ENCODE results near the gene MAD2L2. TPM values are rescaled to one million over a fixed set of nuclear protein-coding genes. Genes with fewer than 3 reads are reported as not detected.

The MAD2L2 gene
- total and polyA plus RNA-seq, 7 donors: 25.9 to 61.8 (median 39.0) TPM

- no peak overlapping the region for H3K4me3 ChIP-seq
- 95 to 100% (median 97%) methylated on average over 4 of the region's 4 CpGs for WGBS, 3 donors
- TF ChIP-seq CTCF (IDR thresholded peaks at IDR 0.05): no peak
- H3K9me3 ChIP-seq: no peaks in the 10 kb centered on the region
- DNase-seq (no peak), ATAC-seq (no peak)
- no peaks in the 10 kb centered on the region for H3K4me1 ChIP-seq
- intact Hi-C loops (cut with DNase I): no loop called here
- no peak overlapping the region for H3K27ac ChIP-seq
- H3K27me3 ChIP-seq (ENCODE audit: insufficient read depth in 3 of 3, low read length in 2 of 3): no peaks in the 10 kb centered on the region
- no peaks in the 10 kb centered on the region for H3K36me3 ChIP-seq (ENCODE audit: insufficient read depth in 1 of 2, low read depth in 1 of 2)
Measured at GRCh38 chr1:11728126-11728806, 47.3 kb upstream of the MAD2L2 start.

DNA sequence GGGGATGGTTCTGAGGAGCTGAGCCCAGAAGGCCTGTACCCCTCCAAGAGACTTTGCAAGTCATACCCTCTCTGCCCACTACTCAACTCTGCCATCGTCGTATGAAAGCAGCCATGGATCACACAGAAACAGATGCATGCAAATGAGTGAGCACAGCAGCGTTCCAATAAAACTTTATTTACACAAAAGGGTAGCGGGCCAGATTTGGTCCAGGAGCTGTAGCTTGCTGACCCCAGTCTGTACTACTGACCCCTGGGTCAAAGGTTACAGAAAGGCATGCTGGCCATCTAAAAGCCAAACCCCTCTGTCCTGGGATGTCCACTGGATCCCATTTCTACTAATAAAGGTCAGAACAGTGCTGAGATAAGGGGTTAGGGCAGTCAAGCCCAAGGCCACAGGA, 46.2 kb upstream of the MAD2L2 start:
- ATAC-seq (no peak), DNase-seq (no peak)
- Histone ChIP-seq H3K27ac (no peak overlapping the region), H3K36me3 (ENCODE audit: insufficient read depth in 1 of 2, low read depth in 1 of 2) (no peaks in the 10 kb centered on the region), H3K9me3 (no peaks in the 10 kb centered on the region), H3K4me1 (no peaks in the 10 kb centered on the region), H3K4me3 (no peak overlapping the region), H3K27me3 (ENCODE audit: insufficient read depth in 3 of 3, low read length in 2 of 3) (no peaks in the 10 kb centered on the region)
- intact Hi-C loops (cut with DNase I): no loop called here
- WGBS, 3 donors: 93 to 96% (median 94%) methylated on average over 4 of the region's 4 CpGs
- no peak for TF ChIP-seq CTCF (IDR thresholded peaks at IDR 0.05)

- intact Hi-C loops (cut with DNase I): no loop called here
- no peak for ATAC-seq
- Histone ChIP-seq H3K27ac (no peak overlapping the region), H3K9me3 (no peaks in the 10 kb centered on the region), H3K4me3 (no peak overlapping the region), H3K27me3 (ENCODE audit: insufficient read depth in 3 of 3, low read length in 2 of 3) (no peaks in the 10 kb centered on the region), H3K4me1 (no peaks in the 10 kb centered on the region), H3K36me3 (ENCODE audit: insufficient read depth in 1 of 2, low read depth in 1 of 2) (no peaks in the 10 kb centered on the region)
- no peak for DNase-seq
- no peak for TF ChIP-seq CTCF (IDR thresholded peaks at IDR 0.05)
- WGBS, 3 donors: 73 to 81% (median 77%) methylated on average over 5 of the region's 5 CpGs
Measured at GRCh38 chr1:11725616-11726015, 44.7 kb upstream of the MAD2L2 start.

DNA sequence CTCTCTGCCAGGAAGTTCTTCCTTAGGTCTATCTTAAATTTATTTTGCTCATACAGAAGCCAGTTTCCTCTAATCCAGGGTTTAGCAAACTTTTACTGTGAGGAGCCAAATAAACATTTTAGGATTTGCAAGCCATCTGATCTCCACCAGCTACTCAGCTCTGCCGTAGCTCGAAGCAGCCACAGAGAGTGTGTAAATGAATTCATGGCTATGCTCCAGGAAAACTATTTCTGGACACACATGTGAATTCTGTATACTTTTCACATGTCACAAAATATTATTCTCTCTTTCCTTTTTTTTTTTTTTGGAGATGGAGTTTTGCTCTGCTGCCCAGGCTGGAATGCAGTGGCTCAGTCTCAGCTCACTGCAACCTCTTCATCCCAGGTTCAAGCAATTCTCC, 41.6 kb upstream of the MAD2L2 start:
- no peak for TF ChIP-seq CTCF (IDR thresholded peaks at IDR 0.05)
- DNase-seq (no peak), ATAC-seq (no peak)
- 17 to 27% (median 22%) methylated on average over 2 of the region's 2 CpGs for WGBS, 3 donors
- intact Hi-C loops (cut with DNase I): no loop called here
- H3K36me3 ChIP-seq (ENCODE audit: insufficient read depth in 1 of 2, low read depth in 1 of 2): no peaks in the 10 kb centered on the region
- peaks cover 7% of the 10 kb centered on the region for H3K4me1 ChIP-seq
- H3K27ac ChIP-seq: no peak overlapping the region
- no peak overlapping the region for H3K4me3 ChIP-seq
- no peaks in the 10 kb centered on the region for H3K9me3 ChIP-seq
- no peaks in the 10 kb centered on the region for H3K27me3 ChIP-seq (ENCODE audit: insufficient read depth in 3 of 3, low read length in 2 of 3)

GRCh38 chr1:11721311-11721710, 40.4 kb upstream of the MAD2L2 start:
- 32 to 46% (median 44%) methylated on average over 4 of the region's 4 CpGs for WGBS, 3 donors
- Histone ChIP-seq H3K27ac (no peak overlapping the region), H3K4me1 (peaks cover 7% of the 10 kb centered on the region), H3K27me3 (ENCODE audit: insufficient read depth in 3 of 3, low read length in 2 of 3) (peaks cover 0 to 4% (median 0%) of the 10 kb centered on the region in 3 donors), H3K9me3 (no peaks in the 10 kb centered on the region), H3K36me3 (ENCODE audit: insufficient read depth in 1 of 2, low read depth in 1 of 2) (no peaks in the 10 kb centered on the region), H3K4me3 (no peak overlapping the region)
- ATAC-seq: no peak
- intact Hi-C loops (cut with DNase I): no loop called here
- TF ChIP-seq CTCF (IDR thresholded peaks at IDR 0.05): no peak
- no peak for DNase-seq
